ENCODE measurements around the gene KRT32. TPM values are rescaled to one million over a fixed set of nuclear protein-coding genes. Genes with fewer than 3 reads are reported as not detected.

KRT32 gene
- total RNA-seq, 1 experiment from 2014 or later = 0.72 TPM

- peaks cover 5% of the 10 kb centered on the region; the same call in 1 of the 2 replicates for H3K9me3 ChIP-seq (ENCODE audit: control insufficient read depth, insufficient read depth, low read depth, low read length)
- in situ Hi-C loops (cut with HindIII; ENCODE audit: low pct_unique_long_range_greater_than_20kb, low sequenced_read_pairs) = no loop called here
- no peak for TF ChIP-seq SIN3A (IDR thresholded peaks at IDR 0.05; ENCODE audit: borderline replicate concordance, insufficient read depth, low read depth, low read length)
- no peak for TF ChIP-seq TCF7L2 (IDR thresholded peaks at IDR 0.05; ENCODE audit: low read depth, low read length)
- TF ChIP-seq CTCF (IDR thresholded peaks at IDR 0.05) = no peak
- TF ChIP-seq POLR2AphosphoS5 (IDR thresholded peaks at IDR 0.05; ENCODE audit: low read depth, low read length) = no peak
- no peak for TF ChIP-seq REST (IDR thresholded peaks at IDR 0.05; ENCODE audit: insufficient read depth in 1 of 2, low read depth in 2 of 2, low read length in 1 of 2)
- no peak overlapping the region for H3K4me3 ChIP-seq (ENCODE audit: low read depth in 2 of 2, low read length in 2 of 2)
- POLR2A ChIA-PET = interaction anchor here (0.6 kb wide), 1 partner anchor 201 kb away, joined by 3 read pairs; no protein-coding TSS in a partner anchor
- no peak for DNase-seq (ENCODE audit: low read depth, low spot score)
- no TSS peak for BruUV-seq (replicated peaks)
- H3K27me3 ChIP-seq (ENCODE audit: control insufficient read depth, insufficient read depth, low read length) = no peaks in the 10 kb centered on the region
- intact Hi-C loops (cut with micrococcal nuclease; ENCODE audit: unreplicated experiment) = no loop called here
- no peak for ATAC-seq
- no peaks in the 10 kb centered on the region for H3K36me3 ChIP-seq (ENCODE audit: control insufficient read depth, insufficient read depth, low read length)
- no peak overlapping the region for H3K27ac ChIP-seq (ENCODE audit: low read length)
- no peaks in the 10 kb centered on the region for H3K4me1 ChIP-seq (ENCODE audit: control insufficient read depth, insufficient read depth, low read length)
- CTCF ChIA-PET = no interaction called here
Observed at GRCh38 chr17:41453066-41453465, 14.1 kb downstream of the KRT32 start.

GRCh38 chr17:41452281-41452680 is 14.9 kb downstream of the KRT32 start:
- intact Hi-C loops (cut with micrococcal nuclease; ENCODE audit: unreplicated experiment) = no loop called here
- no peaks in the 10 kb centered on the region for H3K4me1 ChIP-seq (ENCODE audit: control insufficient read depth, insufficient read depth, low read length)
- in situ Hi-C loops (cut with HindIII; ENCODE audit: low pct_unique_long_range_greater_than_20kb, low sequenced_read_pairs) = no loop called here
- no peak for TF ChIP-seq TCF7L2 (IDR thresholded peaks at IDR 0.05; ENCODE audit: low read depth, low read length)
- TF ChIP-seq SIN3A (IDR thresholded peaks at IDR 0.05; ENCODE audit: borderline replicate concordance, insufficient read depth, low read depth, low read length) = no peak
- no peak for TF ChIP-seq REST (IDR thresholded peaks at IDR 0.05; ENCODE audit: insufficient read depth in 1 of 2, low read depth in 2 of 2, low read length in 1 of 2)
- no peak for TF ChIP-seq POLR2AphosphoS5 (IDR thresholded peaks at IDR 0.05; ENCODE audit: low read depth, low read length)
- TF ChIP-seq CTCF (IDR thresholded peaks at IDR 0.05) = no peak
- no peak for ATAC-seq
- no peak overlapping the region for H3K27ac ChIP-seq (ENCODE audit: low read length)
- POLR2A ChIA-PET = no interaction called here
- no peak overlapping the region for H3K4me3 ChIP-seq (ENCODE audit: low read depth in 2 of 2, low read length in 2 of 2)
- CTCF ChIA-PET = no interaction called here
- BruUV-seq (replicated peaks) = no TSS peak
- DNase-seq (ENCODE audit: low read depth, low spot score) = no peak
- no peaks in the 10 kb centered on the region for H3K36me3 ChIP-seq (ENCODE audit: control insufficient read depth, insufficient read depth, low read length)
- H3K27me3 ChIP-seq (ENCODE audit: control insufficient read depth, insufficient read depth, low read length) = no peaks in the 10 kb centered on the region
- H3K9me3 ChIP-seq (ENCODE audit: control insufficient read depth, insufficient read depth, low read depth, low read length) = peaks cover 5% of the 10 kb centered on the region; the same call in 1 of the 2 replicates

All from Panc1 (cell line).